Measurements from ENCODE around the gene TMEM119.

- peak; percentile 97 for TF ChIP-seq CTCF (IDR thresholded peaks at IDR 0.05; ENCODE audit: poor library complexity)
- TF ChIP-seq EZH2 (IDR thresholded peaks at IDR 0.05; ENCODE audit: borderline replicate concordance): no peak
- no peak for TF ChIP-seq EZH2phosphoT487 (IDR thresholded peaks at IDR 0.05; ENCODE audit: low read depth, severe bottlenecking, unreplicated experiment)
These were observed 20.4 kb upstream of the TMEM119 start for GRCh38 chr12:108618079-108618952.
